Activated CD4-positive, alpha-beta T cell treated with anti-CD3 and anti-CD28 coated beads, Interleukin-2, amount 50 U/mL, for 1 hour (primary cell): ENCODE measurements around the gene RBP4.

Source experiments
- DNase-seq: peaks from one replicate; pipeline ENCODE4 v3.0.0-alpha.2; 2020

Gene RBP4

DNA sequence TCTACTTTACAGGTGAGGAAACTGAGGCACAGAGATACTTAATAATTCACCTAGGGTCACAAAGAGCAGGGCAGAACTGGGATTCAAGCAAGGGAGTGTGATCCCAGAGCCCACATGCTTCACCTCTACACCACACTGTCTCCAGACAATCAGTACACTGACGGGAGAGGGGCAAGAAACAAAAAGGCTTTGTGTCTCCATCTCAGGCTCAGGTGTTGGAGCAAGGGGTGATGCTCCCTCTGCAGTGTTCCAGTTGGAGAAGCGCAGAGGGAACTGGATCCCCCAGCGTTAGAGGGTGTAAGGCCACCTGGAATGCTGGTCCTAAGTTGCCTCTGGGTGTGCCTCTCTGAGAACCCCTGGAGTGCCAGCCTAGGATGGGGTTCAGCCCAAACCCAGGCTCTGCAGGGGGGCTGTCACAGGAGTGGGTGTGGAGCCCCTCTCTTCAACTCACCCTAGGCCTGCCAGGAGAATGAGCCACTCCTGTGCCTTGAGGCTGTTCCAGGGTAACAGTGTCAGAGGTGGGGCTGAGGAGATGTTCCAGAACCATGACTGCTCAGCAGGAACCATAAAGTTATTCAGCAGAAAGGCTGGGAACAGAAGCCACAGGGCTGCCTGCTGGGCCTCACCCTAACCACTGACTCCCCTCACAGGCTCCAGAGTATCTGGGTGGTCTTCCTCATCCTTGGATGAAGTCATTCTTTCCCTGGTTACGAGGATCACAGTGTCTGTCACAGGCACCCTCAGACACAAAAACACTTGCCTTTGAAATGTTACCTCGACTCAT, 5.5 kb downstream of the RBP4 start:
- no peak for DNase-seq

DNA sequence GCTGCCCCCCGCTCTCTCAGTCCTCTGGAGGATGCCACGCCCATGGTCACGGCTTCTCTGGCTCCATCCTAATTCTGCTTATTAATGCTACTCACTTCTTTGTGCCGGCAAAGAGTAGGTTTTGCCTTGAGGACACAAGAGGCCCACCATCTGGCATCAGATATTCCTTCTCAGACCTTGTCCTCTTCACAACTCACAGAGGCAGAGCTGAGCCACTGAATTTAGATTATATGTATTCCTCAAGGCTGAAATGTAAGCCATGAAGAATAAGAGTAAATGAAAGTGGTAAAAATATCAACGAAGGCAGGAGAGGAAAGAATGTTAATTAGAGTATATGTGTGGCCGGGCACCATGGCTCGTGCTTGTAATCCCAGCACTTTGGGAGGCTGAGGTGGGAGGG, 6.5 kb downstream of the RBP4 start:
- DNase-seq = no peak

DNA sequence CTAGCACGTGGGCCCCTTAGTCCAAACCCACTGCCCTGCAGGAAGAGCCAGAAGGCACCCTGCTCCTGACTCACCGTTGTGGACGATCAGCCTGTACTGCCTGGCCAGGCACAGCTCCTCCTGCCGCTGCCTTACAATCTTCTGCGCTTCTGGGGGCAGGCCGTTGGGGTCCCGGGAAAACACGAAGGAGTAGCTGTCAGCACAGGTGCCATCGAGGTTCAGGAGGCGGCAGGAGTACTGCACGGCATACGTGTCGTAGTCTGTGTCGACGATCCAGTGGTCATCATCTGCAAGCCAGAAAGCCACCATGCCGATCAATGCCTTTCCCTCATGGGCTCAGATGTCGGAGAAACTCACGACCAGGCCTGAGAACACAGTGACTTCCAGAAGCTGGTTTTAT, 7.3 kb downstream of the RBP4 start:
- no peak for DNase-seq

GRCh38 chr10:93593254-93593653, 7.8 kb downstream of the RBP4 start:
- DNase-seq = no peak

DNA sequence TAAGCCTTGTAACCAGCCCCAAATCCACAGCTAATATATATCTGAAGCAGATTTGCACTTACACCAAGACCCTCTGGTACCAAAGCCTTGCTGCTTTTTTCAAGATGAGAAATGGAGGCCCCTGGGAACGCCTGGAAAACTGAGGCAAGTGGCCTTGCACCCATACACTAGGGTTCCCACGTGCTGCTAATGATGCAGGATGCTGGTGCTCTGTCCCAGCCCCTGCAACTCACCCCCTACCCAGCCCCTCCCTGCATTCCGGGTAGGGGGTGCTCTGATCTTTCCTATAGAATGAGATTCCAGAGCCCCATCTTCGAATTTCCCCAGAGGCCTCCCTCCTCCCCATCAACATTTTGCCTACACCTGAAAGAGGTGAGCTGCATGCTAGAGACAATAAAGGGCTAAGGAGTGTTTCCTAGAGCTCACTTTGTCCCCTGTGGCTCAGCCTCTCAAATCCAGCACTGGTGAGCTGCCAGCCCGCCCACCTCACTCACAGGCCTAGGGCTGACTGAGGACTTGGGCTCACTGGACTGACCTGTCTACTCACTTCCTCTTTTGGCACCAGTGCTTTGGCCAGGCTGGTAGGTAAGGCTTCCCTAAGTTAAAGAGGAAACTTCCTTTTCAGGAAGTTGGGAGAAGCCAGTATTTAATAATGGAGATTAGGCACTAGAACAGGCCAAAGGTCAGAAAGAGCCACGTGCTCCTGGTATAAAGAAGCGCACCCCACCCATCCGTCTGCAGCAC, 9.8 kb downstream of the RBP4 start:
- no peak for DNase-seq

DNA sequence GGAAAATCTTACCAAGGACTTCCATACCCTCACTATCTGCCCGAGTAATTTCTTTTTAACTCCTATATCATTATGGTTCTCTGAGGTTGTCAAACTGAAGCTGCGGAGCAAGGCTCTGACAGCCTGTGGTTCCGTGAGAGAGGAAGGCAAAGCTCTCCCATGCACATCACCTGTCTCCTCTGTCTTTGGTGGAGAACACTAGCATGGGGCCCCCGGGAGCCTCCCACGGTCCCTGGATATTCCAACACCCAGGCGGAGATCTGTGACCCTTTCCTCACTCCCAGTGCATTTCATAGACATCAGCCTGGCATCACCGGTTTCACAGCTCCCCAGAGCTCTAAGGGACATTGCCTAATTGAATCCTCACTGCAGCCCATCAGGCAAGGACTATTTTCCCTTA, 10.4 kb downstream of the RBP4 start:
- no peak for DNase-seq

- DNase-seq = no peak
Measured at GRCh38 chr10:93589648-93590562, 11.1 kb downstream of the RBP4 start.

GRCh38 chr10:93584445-93584844, 16.6 kb downstream of the RBP4 start:
- DNase-seq = no peak

GRCh38 chr10:93580828-93581227, 20.2 kb downstream of the RBP4 start:
- DNase-seq = no peak

- DNase-seq = no peak
Measured at GRCh38 chr10:93579985-93580711, 20.9 kb downstream of the RBP4 start.

- no peak for DNase-seq
Measured at GRCh38 chr10:93579089-93579488, 21.9 kb downstream of the RBP4 start.

DNA sequence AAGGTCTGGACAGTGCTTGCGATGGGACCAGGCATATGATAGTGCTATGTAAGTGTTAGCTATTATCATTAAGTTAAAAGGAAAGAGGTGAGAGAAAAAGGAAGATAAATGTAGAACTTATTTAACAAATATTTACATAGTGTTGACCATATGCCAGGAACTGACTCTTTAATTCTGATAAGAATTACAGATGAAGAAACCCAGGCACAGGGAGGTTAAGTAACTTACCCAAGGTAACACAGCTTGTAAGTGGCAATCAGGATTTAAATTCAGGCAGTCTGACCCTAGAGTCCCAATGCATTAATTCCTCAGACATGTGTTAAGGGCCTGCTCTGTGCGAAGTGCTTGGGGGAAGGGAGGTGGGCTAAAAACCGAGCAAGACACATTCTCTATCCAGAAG, 23.5 kb downstream of the RBP4 start:
- no peak for DNase-seq

- no peak for DNase-seq
Measured at GRCh38 chr10:93576888-93577287, 24.1 kb downstream of the RBP4 start.

DNA sequence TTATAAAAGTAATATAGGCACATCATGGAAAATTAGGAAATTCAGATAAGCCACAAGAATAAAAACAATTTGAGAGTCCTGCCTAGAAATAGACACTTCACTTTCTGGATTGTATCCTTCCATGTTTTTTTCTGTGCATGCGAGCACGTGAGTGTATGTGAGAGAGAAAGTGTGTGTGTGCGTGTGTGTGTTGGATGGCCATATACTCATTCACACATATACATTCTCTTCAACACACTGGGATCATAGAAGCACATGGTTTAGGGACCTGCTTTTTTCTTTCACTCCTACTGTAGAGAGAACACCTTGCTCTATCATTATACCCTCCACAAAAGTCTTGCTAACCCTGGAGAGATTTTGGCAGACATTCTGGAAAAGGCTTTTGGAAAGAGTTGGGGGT, 27.1 kb downstream of the RBP4 start:
- no peak for DNase-seq

- no peak for DNase-seq
Measured at GRCh38 chr10:93573051-93573909, 27.8 kb downstream of the RBP4 start.

- DNase-seq = no peak
Measured at GRCh38 chr10:93572606-93573005, 28.4 kb downstream of the RBP4 start.

DNA sequence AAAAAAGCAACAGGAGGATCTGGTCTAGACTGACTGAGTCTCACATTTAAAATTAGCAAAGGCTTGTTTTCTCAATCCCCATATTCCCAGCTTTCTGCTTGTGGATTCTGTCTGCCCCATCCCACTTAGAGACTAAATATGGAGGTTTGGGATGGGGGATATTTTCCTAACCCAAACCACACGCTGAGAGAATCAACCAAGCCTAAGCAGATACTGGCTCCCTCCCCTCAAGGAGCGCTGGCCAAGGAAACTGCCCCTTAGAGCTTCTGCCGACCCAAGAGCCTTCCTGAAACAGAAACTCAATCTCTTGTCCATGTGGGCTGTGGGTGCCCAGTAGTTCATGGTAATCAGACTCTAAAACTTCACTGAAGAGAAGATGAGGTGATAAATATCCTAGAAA, 30.7 kb downstream of the RBP4 start:
- DNase-seq = no peak

- DNase-seq = no peak
Measured at GRCh38 chr10:93568105-93568390, 33.0 kb downstream of the RBP4 start.

DNA sequence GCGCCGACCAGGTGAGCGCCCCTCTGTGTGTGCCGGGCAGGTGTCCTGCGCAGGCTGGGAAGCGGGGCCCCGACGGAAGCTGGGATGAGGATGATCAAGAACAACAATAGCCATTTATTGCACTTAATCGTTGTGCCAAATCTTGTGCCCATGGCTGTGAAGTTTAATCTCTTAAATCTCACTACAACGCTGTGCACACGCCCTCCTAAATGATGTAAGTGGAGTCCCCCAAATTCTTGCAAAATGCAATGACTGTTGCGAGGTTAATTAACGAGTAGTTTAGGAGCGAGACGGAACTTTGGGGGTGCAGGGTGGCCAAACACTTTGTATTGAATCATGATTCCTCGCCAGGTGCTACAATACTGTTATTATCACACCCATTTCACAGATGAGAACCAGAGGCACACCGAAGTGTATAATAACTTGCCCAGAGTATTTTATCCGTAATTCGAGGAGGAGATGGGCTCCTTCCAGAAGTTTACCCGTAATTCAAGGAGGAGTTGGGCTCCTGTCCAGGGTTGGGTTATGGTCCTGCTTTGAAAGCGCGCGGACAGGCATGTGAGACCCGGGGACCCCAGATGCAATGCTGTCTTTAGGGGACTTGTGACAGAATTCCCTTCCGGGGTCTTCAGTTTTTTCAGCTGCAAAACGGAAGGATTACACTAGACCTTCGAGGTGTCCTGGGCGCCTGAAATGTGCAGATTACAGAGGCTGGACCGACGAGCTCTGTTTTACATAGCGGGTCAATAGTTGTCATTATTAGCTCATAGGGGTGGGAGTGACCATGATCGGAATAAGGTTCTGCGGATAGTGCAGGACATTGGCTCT, 33.5 kb downstream of the RBP4 start:
- DNase-seq = no peak

DNA sequence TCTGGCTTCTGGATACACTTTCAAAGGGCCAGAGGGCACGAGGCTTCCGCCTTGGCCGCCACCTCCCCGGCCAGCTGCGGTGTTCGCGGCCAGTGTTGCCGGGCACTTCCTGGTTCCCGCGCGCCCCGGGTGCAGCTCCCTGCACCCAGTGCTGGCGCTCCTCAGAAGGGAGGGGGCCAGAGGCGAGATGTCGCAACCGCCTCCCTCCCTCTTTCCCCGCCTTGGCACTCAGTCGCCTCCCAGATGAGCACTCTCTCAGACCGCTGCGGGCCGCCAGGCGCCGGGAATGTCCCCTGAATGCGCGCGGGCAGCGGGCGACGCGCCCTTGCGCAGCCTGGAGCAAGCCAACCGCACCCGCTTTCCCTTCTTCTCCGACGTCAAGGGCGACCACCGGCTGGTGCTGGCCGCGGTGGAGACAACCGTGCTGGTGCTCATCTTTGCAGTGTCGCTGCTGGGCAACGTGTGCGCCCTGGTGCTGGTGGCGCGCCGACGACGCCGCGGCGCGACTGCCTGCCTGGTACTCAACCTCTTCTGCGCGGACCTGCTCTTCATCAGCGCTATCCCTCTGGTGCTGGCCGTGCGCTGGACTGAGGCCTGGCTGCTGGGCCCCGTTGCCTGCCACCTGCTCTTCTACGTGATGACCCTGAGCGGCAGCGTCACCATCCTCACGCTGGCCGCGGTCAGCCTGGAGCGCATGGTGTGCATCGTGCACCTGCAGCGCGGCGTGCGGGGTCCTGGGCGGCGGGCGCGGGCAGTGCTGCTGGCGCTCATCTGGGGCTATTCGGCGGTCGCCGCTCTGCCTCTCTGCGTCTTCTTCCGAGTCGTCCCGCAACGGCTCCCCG, 34.4 kb downstream of the RBP4 start, which contains the start of gene FFAR4:
Gene FFAR4, plus strand, starts transcription at position 231 of the 842 bp plus-strand sequence. Its CDS starts 56 bp downstream, at position 287.
- no peak for DNase-seq
